ENCODE results near the gene USPL1.

The USPL1 gene

DNA sequence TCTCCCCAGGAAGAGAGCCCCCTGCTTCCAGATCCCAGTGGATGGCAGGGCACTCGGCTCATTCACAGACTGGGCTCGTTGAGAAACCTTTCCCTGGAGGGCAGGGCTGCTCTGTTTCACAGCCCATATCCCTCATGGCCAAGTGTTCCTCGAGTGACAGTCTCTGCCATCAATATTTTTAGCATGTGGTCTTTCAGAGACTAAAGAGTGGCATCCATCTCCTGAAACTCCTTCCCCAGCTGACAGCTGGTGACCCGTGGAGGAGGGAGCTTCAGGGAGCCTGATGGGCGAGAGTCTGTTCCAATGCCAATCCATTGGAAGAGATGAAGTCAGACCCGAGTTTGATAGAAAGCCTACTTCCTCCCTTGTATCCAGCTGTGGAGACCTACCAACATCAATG is 86.9 kb downstream of the USPL1 start:
- TF ChIP-seq, protein P1, sequence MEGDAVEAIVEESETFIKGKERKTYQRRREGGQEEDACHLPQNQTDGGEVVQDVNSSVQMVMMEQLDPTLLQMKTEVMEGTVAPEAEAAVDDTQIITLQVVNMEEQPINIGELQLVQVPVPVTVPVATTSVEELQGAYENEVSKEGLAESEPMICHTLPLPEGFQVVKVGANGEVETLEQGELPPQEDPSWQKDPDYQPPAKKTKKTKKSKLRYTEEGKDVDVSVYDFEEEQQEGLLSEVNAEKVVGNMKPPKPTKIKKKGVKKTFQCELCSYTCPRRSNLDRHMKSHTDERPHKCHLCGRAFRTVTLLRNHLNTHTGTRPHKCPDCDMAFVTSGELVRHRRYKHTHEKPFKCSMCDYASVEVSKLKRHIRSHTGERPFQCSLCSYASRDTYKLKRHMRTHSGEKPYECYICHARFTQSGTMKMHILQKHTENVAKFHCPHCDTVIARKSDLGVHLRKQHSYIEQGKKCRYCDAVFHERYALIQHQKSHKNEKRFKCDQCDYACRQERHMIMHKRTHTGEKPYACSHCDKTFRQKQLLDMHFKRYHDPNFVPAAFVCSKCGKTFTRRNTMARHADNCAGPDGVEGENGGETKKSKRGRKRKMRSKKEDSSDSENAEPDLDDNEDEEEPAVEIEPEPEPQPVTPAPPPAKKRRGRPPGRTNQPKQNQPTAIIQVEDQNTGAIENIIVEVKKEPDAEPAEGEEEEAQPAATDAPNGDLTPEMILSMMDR (IDR thresholded peaks at IDR 0.05), result no peak

DNA sequence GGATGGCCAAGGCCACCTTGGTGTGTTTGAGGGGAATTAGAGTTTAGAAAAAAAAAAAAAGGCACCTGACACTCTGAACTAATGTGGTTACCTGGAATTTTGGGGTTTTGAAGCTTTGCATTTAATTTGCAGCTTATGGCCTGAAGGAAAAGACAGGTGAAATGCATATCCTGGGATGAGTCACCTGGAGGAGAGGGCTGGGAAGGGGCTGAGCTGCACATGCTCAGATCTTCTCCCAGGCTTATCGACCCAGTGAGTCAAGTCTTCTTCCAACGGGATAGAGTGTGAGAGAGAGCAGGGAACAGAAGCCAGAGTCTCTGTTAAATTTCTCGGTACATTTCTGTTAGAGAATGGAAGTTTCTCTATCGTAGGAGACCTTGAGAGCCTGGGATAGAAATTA is 88.0 kb downstream of the USPL1 start:
- TF ChIP-seq, protein P1 (IDR thresholded peaks at IDR 0.05), result no peak

DNA sequence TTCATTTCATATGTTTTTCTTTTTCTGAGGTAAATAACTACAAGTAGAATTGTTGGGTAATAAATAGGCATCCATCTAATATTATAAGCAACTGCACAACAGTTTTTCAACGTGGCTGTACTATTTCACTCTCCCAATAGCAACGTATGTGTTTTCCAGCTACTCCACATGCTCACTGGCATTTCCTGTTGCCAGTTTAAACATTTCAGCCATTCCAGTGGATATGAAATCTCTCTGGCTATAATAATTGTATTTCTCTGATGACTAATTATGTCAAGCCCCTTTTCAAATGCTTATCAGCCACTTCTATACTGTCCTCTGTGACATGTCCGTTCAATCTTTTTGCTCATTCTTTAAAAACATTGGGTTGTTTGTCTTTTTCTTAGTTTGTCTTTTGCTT is 90.8 kb downstream of the USPL1 start:
- TF ChIP-seq, protein P1 (IDR thresholded peaks at IDR 0.05), result no peak
